ENCODE measurements around the gene NSRP1. TPM values are rescaled to one million over a fixed set of nuclear protein-coding genes. Genes with fewer than 3 reads are reported as not detected.

The NSRP1 gene, protein sequence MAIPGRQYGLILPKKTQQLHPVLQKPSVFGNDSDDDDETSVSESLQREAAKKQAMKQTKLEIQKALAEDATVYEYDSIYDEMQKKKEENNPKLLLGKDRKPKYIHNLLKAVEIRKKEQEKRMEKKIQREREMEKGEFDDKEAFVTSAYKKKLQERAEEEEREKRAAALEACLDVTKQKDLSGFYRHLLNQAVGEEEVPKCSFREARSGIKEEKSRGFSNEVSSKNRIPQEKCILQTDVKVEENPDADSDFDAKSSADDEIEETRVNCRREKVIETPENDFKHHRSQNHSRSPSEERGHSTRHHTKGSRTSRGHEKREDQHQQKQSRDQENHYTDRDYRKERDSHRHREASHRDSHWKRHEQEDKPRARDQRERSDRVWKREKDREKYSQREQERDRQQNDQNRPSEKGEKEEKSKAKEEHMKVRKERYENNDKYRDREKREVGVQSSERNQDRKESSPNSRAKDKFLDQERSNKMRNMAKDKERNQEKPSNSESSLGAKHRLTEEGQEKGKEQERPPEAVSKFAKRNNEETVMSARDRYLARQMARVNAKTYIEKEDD
- total RNA-seq (2022; extraction: Qiagen RNA extraction; ENCODE audit: low read depth) = 27.5 to 32.9 TPM (median 32.0 TPM) in 5 replicates

GRCh38 chr17:30116661-30117551 is at the start of gene NSRP1:
NSRP1 (plus strand) TSS chr17:30116816; CDS start chr17:30116844, 28 bp downstream.

GRCh38 chr17:30235386-30236296 is 119.0 kb downstream of the NSRP1 start, which contains the start of gene SLC6A4:
SLC6A4 (minus strand) TSS chr17:30235697; CDS start chr17:30221958, 13,739 bp downstream.

Other genes with a start within 250 kb of the NSRP1 start
- gene SSH2, start 186.6 kb upstream of the NSRP1 start, total RNA-seq (2022; extraction: Qiagen RNA extraction; ENCODE audit: low read depth) = 30.0 to 34.2 TPM (median 32.2 TPM) in 5 replicates
- gene EFCAB5, start 175.2 kb upstream of the NSRP1 start, total RNA-seq (2022; extraction: Qiagen RNA extraction; ENCODE audit: low read depth) = 0.24 to 0.70 TPM (median 0.41 TPM) in 4 of 5 replicates, not detected in the other
- gene SLC6A4, start 118.9 kb downstream of the NSRP1 start, total RNA-seq (2022; extraction: Qiagen RNA extraction; ENCODE audit: low read depth) = 0.03 to 0.09 TPM (median 0.09 TPM) in 3 of 5 replicates, not detected in the others
- gene BLMH, start 175.1 kb downstream of the NSRP1 start, total RNA-seq (2022; extraction: Qiagen RNA extraction; ENCODE audit: low read depth) = 45.3 to 52.0 TPM (median 50.4 TPM) in 5 replicates
- gene TMIGD1, start 217.2 kb downstream of the NSRP1 start, total RNA-seq (2022; extraction: Qiagen RNA extraction; ENCODE audit: low read depth) = not detected in 5 replicates